Lower lobe of right lung (tissue), 2 donors: ENCODE results near the gene TTC28. TPM values are rescaled to one million over a fixed set of nuclear protein-coding genes. Genes with fewer than 3 reads are reported as not detected.

ENCODE experiments used
- ATAC-seq, 2 donors: fragments of 200-7000 bp; cut with Tn5 transposase; one replicate each; pipeline ENCODE4 v1.9.1; 2020 to 2022; ENCODE audit warnings: mild to moderate bottlenecking in 2 of 2, moderate library complexity in 2 of 2
- DNase-seq: peaks from one replicate; pipeline ENCODE4 v3.0.0-alpha.2; 2020
- H3K27ac ChIP-seq: fragments of 200-600 bp; one replicate; pipeline ENCODE4 v1.8.0; 2022
- H3K27me3 ChIP-seq: fragments of 200-600 bp; one replicate; pipeline ENCODE4 v1.8.0; 2022; ENCODE audit warnings: low read depth
- H3K36me3 ChIP-seq: fragments of 200-600 bp; one replicate; pipeline ENCODE4 v1.8.0; 2022; ENCODE audit warnings: mild to moderate bottlenecking
- H3K4me1 ChIP-seq: fragments of 200-600 bp; one replicate; pipeline ENCODE4 v1.8.0; 2022
- H3K4me3 ChIP-seq: fragments of 200-600 bp; one replicate; pipeline ENCODE4 v1.8.0; 2022; ENCODE audit warnings: mild to moderate bottlenecking
- H3K9me3 ChIP-seq: fragments of 200-600 bp; one replicate; pipeline ENCODE4 v1.8.0; 2022
- CTCF ChIP-seq: fragments of 200-600 bp; IDR thresholded peaks from one replicate; pipeline ENCODE4 v1.8.0; 2022; ENCODE audit warnings: antibody characterized with exemption, mild to moderate bottlenecking
- intact Hi-C: fragments of 100-400 bp; cut with DNase I; formaldehyde crosslinking; loops from one replicate; pipeline ENCODE4 v1.11.0; 2022
- total RNA-seq: library from RNA; stranded (reverse); fragmentation: NEBNext Ultra II Directional; extraction: Animal tissue kit (Norgen Biotek cat#: 25700); gene quantifications from one replicate; pipeline ENCODE4 v1.2.1, GENCODE V29; 2021
- donor health status: DM: no; HTN: yes; CAD: no; lungs with severe emphysema.

Gene TTC28
- total RNA-seq, 1 donor from 2014 or later, result 39.6 TPM

DNA sequence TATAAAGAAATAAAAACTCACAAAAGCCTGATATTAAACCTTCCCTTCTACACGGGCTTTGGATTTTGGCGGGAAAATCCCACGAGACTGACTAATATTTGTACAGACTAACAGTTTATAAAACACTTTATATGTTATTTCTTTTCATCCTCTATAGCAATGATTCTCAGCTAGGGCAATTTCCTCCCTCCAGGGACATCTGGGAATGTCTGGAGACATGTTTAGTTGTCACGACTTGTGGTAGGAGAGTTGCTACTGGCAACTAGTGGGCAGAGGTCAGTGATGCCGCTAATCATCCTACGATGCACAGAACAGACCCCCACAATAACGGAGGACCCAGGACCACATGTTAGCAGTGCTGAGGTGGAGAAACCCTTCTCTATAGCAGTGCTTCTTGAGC, 455.8 kb downstream of the TTC28 start:
- intact Hi-C loops, result no loop called here
- no peak for TF ChIP-seq CTCF
- H3K9me3 ChIP-seq, result no peaks in the 10 kb centered on the region
- no peak overlapping the region for H3K27ac ChIP-seq
- DNase-seq (no peak), ATAC-seq (no peak)
- H3K4me1 ChIP-seq, result peaks cover 5% of the 10 kb centered on the region
- H3K27me3 ChIP-seq, result no peaks in the 10 kb centered on the region
- H3K36me3 ChIP-seq, result no peaks in the 10 kb centered on the region
- no peak overlapping the region for H3K4me3 ChIP-seq

- intact Hi-C loops, result no loop called here
- Histone ChIP-seq H3K36me3 (no peaks in the 10 kb centered on the region), H3K4me3 (no peak overlapping the region), H3K27ac (no peak overlapping the region), H3K9me3 (no peaks in the 10 kb centered on the region), H3K27me3 (no peaks in the 10 kb centered on the region), H3K4me1 (peaks cover 5% of the 10 kb centered on the region)
- ATAC-seq (no peak), DNase-seq (no peak)
- TF ChIP-seq CTCF, result no peak
These were observed 456.5 kb downstream of the TTC28 start for GRCh38 chr22:28222976-28223745.

DNA sequence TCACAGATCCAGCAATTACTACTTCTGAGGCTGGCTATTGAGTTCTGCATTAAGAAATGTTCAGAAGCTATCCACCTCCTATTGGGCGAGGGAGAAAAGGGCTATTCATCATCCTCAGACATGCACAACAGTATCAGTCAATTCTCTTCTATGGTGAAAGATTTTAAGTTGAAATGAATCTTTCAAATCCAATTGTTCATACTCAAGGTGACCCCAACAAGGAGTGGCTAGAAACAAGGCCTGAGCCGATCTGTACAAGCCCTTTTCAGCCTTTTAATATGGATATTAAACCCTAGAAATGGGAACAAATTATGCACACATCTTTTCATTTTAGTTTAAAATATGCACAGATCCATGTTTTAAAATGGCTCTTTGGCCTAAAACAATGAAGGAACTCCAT, 457.1 kb downstream of the TTC28 start:
- H3K27ac ChIP-seq, result no peak overlapping the region
- DNase-seq, result no peak
- no peak for ATAC-seq
- no peaks in the 10 kb centered on the region for H3K36me3 ChIP-seq
- H3K4me3 ChIP-seq, result no peak overlapping the region
- no peaks in the 10 kb centered on the region for H3K27me3 ChIP-seq
- no peaks in the 10 kb centered on the region for H3K9me3 ChIP-seq
- no peak for TF ChIP-seq CTCF
- peaks cover 5% of the 10 kb centered on the region for H3K4me1 ChIP-seq
- intact Hi-C loops, result no loop called here

- no peaks in the 10 kb centered on the region for H3K36me3 ChIP-seq
- H3K27ac ChIP-seq, result no peak overlapping the region
- H3K27me3 ChIP-seq, result no peaks in the 10 kb centered on the region
- no peak for ATAC-seq
- TF ChIP-seq CTCF, result no peak
- no peaks in the 10 kb centered on the region for H3K9me3 ChIP-seq
- DNase-seq, result no peak
- intact Hi-C loops, result no loop called here
- peaks cover 5% of the 10 kb centered on the region for H3K4me1 ChIP-seq
- H3K4me3 ChIP-seq, result no peak overlapping the region
These were observed 457.6 kb downstream of the TTC28 start for GRCh38 chr22:28222052-28222451.

- Histone ChIP-seq H3K4me1 (peaks cover 5% of the 10 kb centered on the region), H3K4me3 (no peak overlapping the region), H3K36me3 (no peaks in the 10 kb centered on the region), H3K9me3 (no peaks in the 10 kb centered on the region), H3K27me3 (no peaks in the 10 kb centered on the region), H3K27ac (no peak overlapping the region)
- DNase-seq (no peak), ATAC-seq (no peak)
- intact Hi-C loops, result no loop called here
- no peak for TF ChIP-seq CTCF
These were observed 458.8 kb downstream of the TTC28 start for GRCh38 chr22:28220626-28221363.
